Endothelial cell of umbilical vein (primary cell): ENCODE measurements around the gene RBMS2. TPM values are rescaled to one million over a fixed set of nuclear protein-coding genes. Genes with fewer than 3 reads are reported as not detected.

Experiments used
- BruUV-seq: library from RNA; stranded (reverse); fragments of 400-500 nt; replicated peaks from 2 replicates; lab custom pipeline; 2021; lab: Mats Ljungman, UMichigan
- CTCF ChIA-PET: fragments of 300-600, 350-600 bp; sonication (Branson Sonifier 250); formaldehyde crosslinking; loops from one replicate; lab custom pipeline; 2021; ENCODE audit warnings: antibody characterized with exemption, inconsistent platforms; lab: Charles Lee
- POLR2A ChIA-PET: fragments of 300-600, 350-600 bp; sonication (Branson Sonifier 250); formaldehyde crosslinking; loops from one replicate; lab custom pipeline; 2021; ENCODE audit warnings: antibody characterized with exemption, inconsistent platforms; lab: Charles Lee
- DNase-seq: peaks from one replicate; pipeline ENCODE4 v3.0.0-alpha.2; 2011; ENCODE audit warnings: low read depth, low spot score
- FAIRE-seq: peaks from 2 replicates; lab custom pipeline; 2011; peaks lifted over from hg19 to GRCh38; lab: Jason Lieb, UNC
- H2AFZ ChIP-seq: 2 replicates; pipeline ENCODE4 v1.6.0; 2012; ENCODE audit warnings: low read depth, low read length, control low read depth, inconsistent platforms
- H3K27ac ChIP-seq: 2 replicates; pipeline ENCODE4 v1.5.1; 2011; ENCODE audit warnings: low read depth, mild to moderate bottlenecking, control low read depth, low read length, moderate library complexity; ENCODE audit not compliant: insufficient read depth
- H3K27me3 ChIP-seq, 2 experiments: 2 replicates each; pipeline versions ENCODE4 v1.6.0 to v1.6.1; 2011; ENCODE audit warnings: low read length in 2 of 2, mixed read lengths in 1 of 2; ENCODE audit not compliant: control insufficient read depth in 2 of 2, insufficient read depth in 2 of 2
- H3K36me3 ChIP-seq, 2 experiments: 2 replicates in 1 of 2; 3 replicates in 1 of 2; pipeline ENCODE4 v1.5.1; 2011; ENCODE audit warnings: low read length in 2 of 2, mild to moderate bottlenecking in 1 of 2, moderate library complexity in 1 of 2; ENCODE audit not compliant: control insufficient read depth in 2 of 2, insufficient read depth in 2 of 2; ENCODE audit errors: extremely low read depth in 1 of 2
- H3K4me1 ChIP-seq: 3 replicates; pipeline ENCODE4 v1.5.1; 2011; ENCODE audit warnings: mild to moderate bottlenecking, low read length; ENCODE audit not compliant: control insufficient read depth, insufficient read depth; ENCODE audit errors: extremely low read depth
- H3K4me2 ChIP-seq: 2 replicates; pipeline ENCODE4 v1.6.1; 2011; ENCODE audit warnings: low read length, control low read depth, mixed read lengths; ENCODE audit not compliant: insufficient read depth
- H3K4me3 ChIP-seq, 3 experiments: fragments of 200-600 bp in 1 of 3; sonication (generic), shearing (Covaris generic) in 1 of 3; replicated peaks in 1 of 3; 2 replicates each; pipeline ENCODE4 v1.5.1; 2011 to 2016; ENCODE audit warnings: control low read depth in 3 of 3, low read length in 3 of 3, mild to moderate bottlenecking in 2 of 3, inconsistent platforms in 1 of 3, low read depth in 1 of 3, moderate library complexity in 1 of 3; ENCODE audit not compliant: insufficient read depth in 1 of 3
- H3K79me2 ChIP-seq: 2 replicates; pipeline ENCODE4 v1.6.0; 2012; ENCODE audit warnings: low read length, inconsistent platforms; ENCODE audit not compliant: control insufficient read depth, insufficient read depth
- H3K9ac ChIP-seq: replicated peaks from 2 replicates; pipeline ENCODE3; 2011; ENCODE audit warnings: low read length, control low read depth; ENCODE audit not compliant: insufficient read depth; ENCODE audit errors: extremely low read depth
- H3K9me1 ChIP-seq: replicated peaks from 3 replicates; pipeline ENCODE4 v1.6.0; 2011; ENCODE audit warnings: mild to moderate bottlenecking, low read length; ENCODE audit not compliant: control insufficient read depth, insufficient read depth; ENCODE audit errors: extremely low read depth
- H3K9me3 ChIP-seq: replicated peaks from 2 replicates; pipeline ENCODE4 v1.5.1; 2012; ENCODE audit warnings: low read length, inconsistent platforms; ENCODE audit not compliant: control insufficient read depth, insufficient read depth
- H4K20me1 ChIP-seq: replicated peaks from 2 replicates; pipeline ENCODE3; 2011; ENCODE audit warnings: mild to moderate bottlenecking, low read length; ENCODE audit not compliant: control insufficient read depth, insufficient read depth; ENCODE audit errors: extremely low read depth
- EZH2 ChIP-seq: IDR thresholded peaks from 2 replicates; pipeline ENCODE4 v1.6.1; 2012; ENCODE audit warnings: borderline replicate concordance, low read depth, mild to moderate bottlenecking, moderate library complexity, low read length, inconsistent platforms; ENCODE audit not compliant: severe bottlenecking
- FOS ChIP-seq: IDR thresholded peaks from 2 replicates; pipeline ENCODE4 v1.6.1; 2011; ENCODE audit warnings: mild to moderate bottlenecking, low read length, moderate library complexity, borderline replicate concordance; ENCODE audit not compliant: insufficient read depth
- GATA2 ChIP-seq: IDR thresholded peaks from 2 replicates; pipeline ENCODE4 v1.7.0; 2011; ENCODE audit warnings: low read depth, mild to moderate bottlenecking, moderate library complexity, mixed read lengths, low read length; ENCODE audit not compliant: insufficient read length, insufficient read depth
- JUN ChIP-seq: IDR thresholded peaks from 2 replicates; pipeline ENCODE4 v1.6.1; 2011; ENCODE audit warnings: borderline replicate concordance, low read depth; ENCODE audit not compliant: insufficient read length, insufficient read depth
- MYC ChIP-seq: IDR thresholded peaks from one replicate; pipeline ENCODE4 v1.6.1; 2011; ENCODE audit warnings: mild to moderate bottlenecking, low read depth, low read length
- POLR2A ChIP-seq: IDR thresholded peaks from 2 replicates; pipeline ENCODE4 v1.6.1; 2012; ENCODE audit warnings: low read depth, mild to moderate bottlenecking, control low read depth, low read length
- POLR2AphosphoS5 ChIP-seq: IDR thresholded peaks from 2 replicates; pipeline ENCODE4 v1.6.1; 2012; ENCODE audit warnings: low read depth, mild to moderate bottlenecking, control low read depth, low read length, moderate library complexity; ENCODE audit not compliant: insufficient read depth
- dilution Hi-C: fragments of 300-500 bp; cut with MboI; formaldehyde crosslinking; loops from one replicate; pipeline ENCODE4 v1.15.0; 2019; ENCODE audit warnings: low sequenced_read_pairs; ENCODE audit not compliant: extremely low pct_ligation_motif_present
- intact Hi-C: fragments of 100-400 bp; cut with micrococcal nuclease; formaldehyde crosslinking; loops from one replicate; pipeline ENCODE4 v1.10.0; 2022
- polyA plus RNA-seq, 4 experiments: library from polyadenylated mRNA; depleted of rRNA in 3 of 4; stranded (reverse) in 3 of 4; unstranded in 1 of 4; fragments of >200 nt; gene quantifications; 2 replicates each; pipeline versions ENCODE4 v1.2.1 to v1.2.3, GENCODE V29; 2011 to 2012; ENCODE audit warnings: missing spikeins in 1 of 4
- total RNA-seq: library from RNA; stranded (reverse); gene quantifications from 2 replicates; pipeline ENCODE4 v1.2.3, GENCODE V29; 2021
- TF ChIP-seq, protein P1 (sequence below), 2 donors: IDR thresholded peaks; 1 replicate in 1 of 2; 2 replicates in 1 of 2; pipeline ENCODE4 v1.5.1; 2011; ENCODE audit warnings: low read length in 2 of 2, mild to moderate bottlenecking in 2 of 2, moderate library complexity in 2 of 2, control low read depth in 1 of 2, inconsistent platforms in 1 of 2, low read depth in 1 of 2; ENCODE audit not compliant: insufficient read depth in 1 of 2; ENCODE audit errors: extremely low read depth in 1 of 2
- TF ChIP-seq, protein P2 (sequence below): IDR thresholded peaks from 2 replicates; pipeline ENCODE4 v1.6.1; 2011; ENCODE audit not compliant: insufficient read depth, insufficient read length

RBMS2 gene
- total and polyA plus RNA-seq, 2 donors (not counting 3 experiments of a cell fraction or from before 2014, with no cell fraction given): 66.8 to 103 TPM

DNA sequence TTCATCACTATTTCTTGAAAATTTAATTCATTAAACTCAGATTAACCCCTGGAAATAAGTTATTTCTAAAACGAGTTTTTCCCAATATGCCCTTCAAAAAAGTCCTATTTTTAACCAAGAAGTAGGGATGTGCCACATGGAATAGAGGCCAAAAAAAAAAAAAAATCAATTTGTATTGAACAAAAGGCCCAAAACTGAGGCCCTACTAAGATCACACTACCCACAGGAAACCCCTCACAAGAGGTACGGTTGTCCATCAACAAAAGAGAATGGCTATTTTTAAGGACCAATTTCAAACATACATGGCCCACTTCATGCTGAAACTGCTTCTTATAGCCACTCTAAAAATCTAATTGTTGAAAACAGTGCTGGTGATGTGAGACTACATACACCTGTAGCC lies 116.0 kb downstream of the RBMS2 start:
- TF ChIP-seq, protein P1, sequence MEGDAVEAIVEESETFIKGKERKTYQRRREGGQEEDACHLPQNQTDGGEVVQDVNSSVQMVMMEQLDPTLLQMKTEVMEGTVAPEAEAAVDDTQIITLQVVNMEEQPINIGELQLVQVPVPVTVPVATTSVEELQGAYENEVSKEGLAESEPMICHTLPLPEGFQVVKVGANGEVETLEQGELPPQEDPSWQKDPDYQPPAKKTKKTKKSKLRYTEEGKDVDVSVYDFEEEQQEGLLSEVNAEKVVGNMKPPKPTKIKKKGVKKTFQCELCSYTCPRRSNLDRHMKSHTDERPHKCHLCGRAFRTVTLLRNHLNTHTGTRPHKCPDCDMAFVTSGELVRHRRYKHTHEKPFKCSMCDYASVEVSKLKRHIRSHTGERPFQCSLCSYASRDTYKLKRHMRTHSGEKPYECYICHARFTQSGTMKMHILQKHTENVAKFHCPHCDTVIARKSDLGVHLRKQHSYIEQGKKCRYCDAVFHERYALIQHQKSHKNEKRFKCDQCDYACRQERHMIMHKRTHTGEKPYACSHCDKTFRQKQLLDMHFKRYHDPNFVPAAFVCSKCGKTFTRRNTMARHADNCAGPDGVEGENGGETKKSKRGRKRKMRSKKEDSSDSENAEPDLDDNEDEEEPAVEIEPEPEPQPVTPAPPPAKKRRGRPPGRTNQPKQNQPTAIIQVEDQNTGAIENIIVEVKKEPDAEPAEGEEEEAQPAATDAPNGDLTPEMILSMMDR (IDR thresholded peaks at IDR 0.05; ENCODE audit: extremely low read depth in 1 of 2, insufficient read depth in 1 of 2, low read depth in 1 of 2, low read length in 2 of 2): no peak
- TF ChIP-seq EZH2 (no peak), POLR2A (no peak), MYC (no peak), JUN (no peak)
- ChIA-PET CTCF (interaction anchor here (1.4 kb wide), 1 partner anchor 31 kb away, joined by 5 read pairs; no protein-coding TSS in a partner anchor), POLR2A (no interaction called here)
- H3K79me2 ChIP-seq: peaks cover 29% of the 10 kb centered on the region
- peaks cover 24 to 27% of the 10 kb centered on the region in 2 experiments for H3K36me3 ChIP-seq
- no peaks in the 10 kb centered on the region for H3K9me3 ChIP-seq
- H4K20me1 ChIP-seq: no peaks in the 10 kb centered on the region
- H3K4me2 ChIP-seq: no peak overlapping the region
- dilution Hi-C loops (no loop called here), intact Hi-C loops (loop anchor here (1.0 to 5.0 kb wide), 5 partner anchors 9 to 475 kb away; partner anchors contain the start of genes NACA, PTGES3 and STAT6)
- FAIRE-seq (no peak), DNase-seq (no peak)
- H2AFZ ChIP-seq: no peak overlapping the region
- H3K4me3 ChIP-seq: no peak overlapping the region
- no peaks in the 10 kb centered on the region for H3K9me1 ChIP-seq
- no peaks in the 10 kb centered on the region for H3K27me3 ChIP-seq
- H3K4me1 ChIP-seq: peaks cover 27% of the 10 kb centered on the region
- BruUV-seq: no TSS peak
- H3K27ac ChIP-seq: no peak overlapping the region
- H3K9ac ChIP-seq: no peak overlapping the region

DNA sequence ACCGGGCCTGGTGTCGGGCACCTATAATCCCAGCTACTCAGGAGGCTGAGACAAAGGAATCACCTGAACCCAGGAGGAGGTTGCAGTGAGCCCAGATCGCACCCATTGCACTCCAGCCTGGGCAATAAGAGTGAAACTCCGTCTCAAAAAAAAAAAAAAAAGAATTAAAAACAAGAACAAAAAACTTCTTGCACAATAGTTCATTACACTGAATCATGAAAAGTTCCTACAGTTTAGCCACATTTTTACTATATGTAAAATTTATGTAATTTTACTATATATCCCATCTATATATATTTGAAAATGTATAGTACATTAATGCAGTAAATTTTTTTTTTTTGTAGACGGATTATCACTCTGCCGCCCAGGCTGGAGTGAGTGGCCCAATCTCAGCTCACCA lies 119.6 kb downstream of the RBMS2 start:
- H3K79me2 ChIP-seq: peaks cover 45% of the 10 kb centered on the region
- BruUV-seq: no TSS peak
- H3K36me3 ChIP-seq: peaks cover 36 to 41% of the 10 kb centered on the region in 2 experiments
- dilution Hi-C loops (no loop called here), intact Hi-C loops (no loop called here)
- TF ChIP-seq, protein P1 (IDR thresholded peaks at IDR 0.05; ENCODE audit: extremely low read depth in 1 of 2, insufficient read depth in 1 of 2, low read depth in 1 of 2, low read length in 2 of 2): no peak
- TF ChIP-seq, protein P2, sequence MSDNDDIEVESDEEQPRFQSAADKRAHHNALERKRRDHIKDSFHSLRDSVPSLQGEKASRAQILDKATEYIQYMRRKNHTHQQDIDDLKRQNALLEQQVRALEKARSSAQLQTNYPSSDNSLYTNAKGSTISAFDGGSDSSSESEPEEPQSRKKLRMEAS: no peak
- TF ChIP-seq POLR2AphosphoS5 (no peak), JUN (no peak), FOS (no peak), GATA2 (no peak), EZH2 (no peak), POLR2A (no peak), MYC (no peak)
- no peaks in the 10 kb centered on the region for H3K9me3 ChIP-seq
- H3K27me3 ChIP-seq: no peaks in the 10 kb centered on the region
- H3K4me2 ChIP-seq: no peak overlapping the region
- peaks cover 20% of the 10 kb centered on the region for H3K4me1 ChIP-seq
- no peak overlapping the region for H3K9ac ChIP-seq
- no peaks in the 10 kb centered on the region for H3K9me1 ChIP-seq
- CTCF ChIA-PET: no interaction called here
- H2AFZ ChIP-seq: no peak overlapping the region
- H4K20me1 ChIP-seq: peaks cover 6% of the 10 kb centered on the region
- H3K27ac ChIP-seq: no peak overlapping the region
- no peak for DNase-seq
- POLR2A ChIA-PET: no interaction called here
- no peak for FAIRE-seq
- H3K4me3 ChIP-seq: no peak overlapping the region
